Vagina (tissue), 2 donors: ENCODE results near the gene FOXP4.

ENCODE experiments used
- CTCF ChIP-seq, 3 experiments: fragments of 450-650 bp in 2 of 3; fragments of 200-600 bp in 1 of 3; sonication (generic) in 1 of 3; IDR thresholded peaks; one replicate each; pipeline ENCODE4 v1.5.1; 2017 to 2019; ENCODE audit warnings: antibody characterized with exemption in 3 of 3, mild to moderate bottlenecking in 2 of 3, moderate library complexity in 2 of 3
- POLR2A ChIP-seq, 2 donors: fragments of 450-650 bp; IDR thresholded peaks; one replicate each; pipeline ENCODE4 v1.6.1; 2017; ENCODE audit warnings: antibody characterized with exemption in 2 of 2, mild to moderate bottlenecking in 2 of 2, moderate library complexity in 2 of 2
- POLR2AphosphoS5 ChIP-seq, 2 donors: sonication (generic); formaldehyde crosslinking; IDR thresholded peaks; one replicate each; pipeline ENCODE4 v1.9.0; 2017; ENCODE audit warnings: antibody characterized with exemption in 2 of 2, mild to moderate bottlenecking in 2 of 2, low read depth in 1 of 2; ENCODE audit not compliant: insufficient read depth in 1 of 2

GRCh38 chr6:41591122-41591521 is 44.9 kb downstream of the FOXP4 start:
- TF ChIP-seq POLR2A (IDR thresholded peaks at IDR 0.05) (no peak), POLR2AphosphoS5 (IDR thresholded peaks at IDR 0.05; ENCODE audit: insufficient read depth in 1 of 2, low read depth in 1 of 2) (no peak), CTCF (IDR thresholded peaks at IDR 0.05) (no peak)
